Right lobe of liver (tissue), 4 donors: Measurements from ENCODE around the gene GJA8.
"Not testable (repeated sequence)": the region's sequence is repeated elsewhere in the genome, so short reads cannot be mapped to it uniquely, and the experiment has no call there.

Experiments used
- POLR2A ChIP-seq: fragments of 450-650 bp; IDR thresholded peaks from one replicate; pipeline ENCODE4 v1.6.1; 2017; ENCODE audit warnings: antibody characterized with exemption, mild to moderate bottlenecking
- TF ChIP-seq, protein P1 (sequence below), 4 donors: fragments of 200-600 bp in 3 of 4; fragments of 450-650 bp in 1 of 4; IDR thresholded peaks; one replicate each; pipeline versions ENCODE4 v1.5.1 to v1.8.0; 2016 to 2022; ENCODE audit warnings: antibody characterized with exemption in 4 of 4, mild to moderate bottlenecking in 2 of 4
- donor health status: DM: no; HTN: no; CAD: no.
- donor health status: DM: no; HTN: no; CAD: no.
- donor health status: DM: no; HTN: yes; CAD: no.

- TF ChIP-seq, protein P1, sequence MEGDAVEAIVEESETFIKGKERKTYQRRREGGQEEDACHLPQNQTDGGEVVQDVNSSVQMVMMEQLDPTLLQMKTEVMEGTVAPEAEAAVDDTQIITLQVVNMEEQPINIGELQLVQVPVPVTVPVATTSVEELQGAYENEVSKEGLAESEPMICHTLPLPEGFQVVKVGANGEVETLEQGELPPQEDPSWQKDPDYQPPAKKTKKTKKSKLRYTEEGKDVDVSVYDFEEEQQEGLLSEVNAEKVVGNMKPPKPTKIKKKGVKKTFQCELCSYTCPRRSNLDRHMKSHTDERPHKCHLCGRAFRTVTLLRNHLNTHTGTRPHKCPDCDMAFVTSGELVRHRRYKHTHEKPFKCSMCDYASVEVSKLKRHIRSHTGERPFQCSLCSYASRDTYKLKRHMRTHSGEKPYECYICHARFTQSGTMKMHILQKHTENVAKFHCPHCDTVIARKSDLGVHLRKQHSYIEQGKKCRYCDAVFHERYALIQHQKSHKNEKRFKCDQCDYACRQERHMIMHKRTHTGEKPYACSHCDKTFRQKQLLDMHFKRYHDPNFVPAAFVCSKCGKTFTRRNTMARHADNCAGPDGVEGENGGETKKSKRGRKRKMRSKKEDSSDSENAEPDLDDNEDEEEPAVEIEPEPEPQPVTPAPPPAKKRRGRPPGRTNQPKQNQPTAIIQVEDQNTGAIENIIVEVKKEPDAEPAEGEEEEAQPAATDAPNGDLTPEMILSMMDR (IDR thresholded peaks at IDR 0.05): not testable (repeated sequence)
- not testable (repeated sequence) for TF ChIP-seq POLR2A
These were observed 35.4 kb upstream of the GJA8 start for GRCh38 chr1:147867204-147867603.
